Mesothelial cell of epicardium (in vitro differentiated cells): ENCODE results near the gene ARL8A. TPM values are rescaled to one million over a fixed set of nuclear protein-coding genes. Genes with fewer than 3 reads are reported as not detected.
A peak's percentile ranks its signal among the peaks of the same experiment; 100 is the strongest.
"Not testable (repeated sequence)": the region's sequence is repeated elsewhere in the genome, so short reads cannot be mapped to it uniquely, and the experiment has no call there.

Experiments used
- DNase-seq, 2 experiments: peaks; one replicate each; pipeline ENCODE4 v3.0.0; 2021; ENCODE audit warnings: low spot score in 2 of 2; ENCODE audit not compliant: unreplicated experiment in 2 of 2
- H3K27ac Mint-ChIP-seq: 2 replicates; pipeline ENCODE4 v1.8.0; 2021; ENCODE audit warnings: mixed read lengths
- H3K27me3 Mint-ChIP-seq: 2 replicates; pipeline ENCODE4 v1.8.0; 2021; ENCODE audit warnings: low read depth, mixed read lengths
- H3K36me3 Mint-ChIP-seq: 2 replicates; pipeline ENCODE4 v1.8.0; 2021; ENCODE audit warnings: mixed read lengths
- H3K4me1 Mint-ChIP-seq: 2 replicates; pipeline ENCODE4 v1.8.0; 2021; ENCODE audit warnings: mixed read lengths
- H3K4me3 Mint-ChIP-seq: 2 replicates; pipeline ENCODE4 v1.8.0; 2021; ENCODE audit warnings: mild to moderate bottlenecking, moderate library complexity, mixed read lengths
- H3K9me3 Mint-ChIP-seq: 2 replicates; pipeline ENCODE4 v1.8.0; 2021; ENCODE audit warnings: mixed read lengths
- total RNA-seq: library from RNA; stranded (reverse); gene quantifications from 3 replicates; pipeline ENCODE4 v1.2.1, GENCODE V29; 2021
- TF ChIP-seq, protein P1 (sequence below): fragments of 200-600 bp; sonication (generic); IDR thresholded peaks from one replicate; pipeline ENCODE4 v1.5.0; 2021; ENCODE audit warnings: antibody characterized with exemption; ENCODE audit not compliant: unreplicated experiment

Gene ARL8A
- total RNA-seq, 1 donor from 2014 or later, result 79.6 TPM

DNA sequence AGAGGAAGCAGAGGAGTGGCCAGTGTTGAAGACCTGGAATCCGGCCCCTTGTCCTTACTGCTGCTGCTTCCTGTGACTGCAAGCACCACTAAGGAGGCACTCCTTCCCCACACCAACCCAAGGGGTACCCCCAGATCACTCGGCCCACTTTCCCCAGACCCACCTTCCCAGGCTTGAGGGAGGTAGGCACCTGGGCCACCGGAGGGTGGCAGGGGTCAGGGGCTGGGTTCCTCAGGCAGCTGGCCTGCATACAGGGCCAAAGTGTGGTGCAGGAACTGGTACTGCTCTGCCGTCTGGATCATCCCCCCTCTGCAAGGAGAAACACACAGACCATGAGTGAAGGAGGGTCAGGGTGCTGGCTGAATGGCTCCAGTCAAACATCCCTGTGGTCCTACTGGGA is 3.9 kb upstream of the ARL8A start:
- Mint-ChIP-seq H3K9me3 (no peaks in the 10 kb centered on the region), H3K4me3 (no peak overlapping the region), H3K36me3 (no peaks in the 10 kb centered on the region), H3K27me3 (no peaks in the 10 kb centered on the region), H3K27ac (no peak overlapping the region), H3K4me1 (peaks cover 9% of the 10 kb centered on the region)
- TF ChIP-seq, protein P1, sequence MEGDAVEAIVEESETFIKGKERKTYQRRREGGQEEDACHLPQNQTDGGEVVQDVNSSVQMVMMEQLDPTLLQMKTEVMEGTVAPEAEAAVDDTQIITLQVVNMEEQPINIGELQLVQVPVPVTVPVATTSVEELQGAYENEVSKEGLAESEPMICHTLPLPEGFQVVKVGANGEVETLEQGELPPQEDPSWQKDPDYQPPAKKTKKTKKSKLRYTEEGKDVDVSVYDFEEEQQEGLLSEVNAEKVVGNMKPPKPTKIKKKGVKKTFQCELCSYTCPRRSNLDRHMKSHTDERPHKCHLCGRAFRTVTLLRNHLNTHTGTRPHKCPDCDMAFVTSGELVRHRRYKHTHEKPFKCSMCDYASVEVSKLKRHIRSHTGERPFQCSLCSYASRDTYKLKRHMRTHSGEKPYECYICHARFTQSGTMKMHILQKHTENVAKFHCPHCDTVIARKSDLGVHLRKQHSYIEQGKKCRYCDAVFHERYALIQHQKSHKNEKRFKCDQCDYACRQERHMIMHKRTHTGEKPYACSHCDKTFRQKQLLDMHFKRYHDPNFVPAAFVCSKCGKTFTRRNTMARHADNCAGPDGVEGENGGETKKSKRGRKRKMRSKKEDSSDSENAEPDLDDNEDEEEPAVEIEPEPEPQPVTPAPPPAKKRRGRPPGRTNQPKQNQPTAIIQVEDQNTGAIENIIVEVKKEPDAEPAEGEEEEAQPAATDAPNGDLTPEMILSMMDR, result no peak
- no peak for DNase-seq

DNA sequence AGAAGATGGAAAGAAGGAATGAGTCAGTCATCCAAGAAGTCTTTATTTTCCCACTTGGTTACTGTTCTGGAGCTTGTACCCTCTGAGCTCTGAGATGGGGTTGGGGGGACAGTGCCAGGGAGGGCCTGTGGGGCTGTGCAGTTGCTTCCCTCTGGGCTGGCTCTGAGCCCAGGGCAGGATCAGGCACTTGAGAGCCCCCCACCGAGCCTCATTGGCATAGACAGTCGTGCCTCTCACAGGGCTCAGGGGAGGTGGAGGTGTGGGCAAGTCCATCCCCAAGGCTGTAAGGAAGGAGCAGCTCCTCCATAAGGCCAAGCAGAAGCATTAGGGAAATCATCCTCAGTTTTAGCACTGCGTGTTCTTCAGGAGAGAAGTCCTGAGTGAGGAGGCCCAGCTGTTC is 2.5 kb upstream of the ARL8A start:
- Mint-ChIP-seq H3K4me3 (no peak overlapping the region), H3K9me3 (no peaks in the 10 kb centered on the region), H3K27me3 (no peaks in the 10 kb centered on the region), H3K4me1 (peaks cover 19% of the 10 kb centered on the region), H3K27ac (no peak overlapping the region), H3K36me3 (no peaks in the 10 kb centered on the region)
- TF ChIP-seq, protein P1, result no peak
- DNase-seq, result no peak

DNA sequence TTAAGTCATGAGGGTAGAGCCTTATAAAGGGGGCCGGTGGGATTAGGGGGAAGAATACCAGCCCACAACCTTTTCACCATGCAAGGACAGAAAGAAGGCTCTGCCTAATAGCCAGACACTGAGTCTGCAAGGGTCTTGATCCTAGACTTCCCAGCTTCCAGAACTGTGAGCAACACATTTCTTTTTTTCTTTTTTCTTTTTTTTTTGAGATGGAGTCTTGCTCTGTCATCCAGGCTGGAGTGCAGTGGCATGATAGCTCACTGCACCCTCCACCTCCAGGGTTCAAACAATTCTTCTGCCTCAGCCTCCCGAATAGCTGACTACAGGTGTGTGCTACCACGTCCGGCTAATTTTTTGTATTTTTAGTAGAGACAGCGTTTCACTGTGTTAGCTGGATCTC is 1.7 kb upstream of the ARL8A start:
- peaks cover 1% of the 10 kb centered on the region for H3K36me3 Mint-ChIP-seq
- DNase-seq, result no peak
- H3K27me3 Mint-ChIP-seq, result no peaks in the 10 kb centered on the region
- TF ChIP-seq, protein P1, result no peak
- peaks cover 19% of the 10 kb centered on the region for H3K4me1 Mint-ChIP-seq
- no peaks in the 10 kb centered on the region for H3K9me3 Mint-ChIP-seq
- H3K4me3 Mint-ChIP-seq, result peak overlapping the region; percentile 30
- H3K27ac Mint-ChIP-seq, result no peak overlapping the region

DNA sequence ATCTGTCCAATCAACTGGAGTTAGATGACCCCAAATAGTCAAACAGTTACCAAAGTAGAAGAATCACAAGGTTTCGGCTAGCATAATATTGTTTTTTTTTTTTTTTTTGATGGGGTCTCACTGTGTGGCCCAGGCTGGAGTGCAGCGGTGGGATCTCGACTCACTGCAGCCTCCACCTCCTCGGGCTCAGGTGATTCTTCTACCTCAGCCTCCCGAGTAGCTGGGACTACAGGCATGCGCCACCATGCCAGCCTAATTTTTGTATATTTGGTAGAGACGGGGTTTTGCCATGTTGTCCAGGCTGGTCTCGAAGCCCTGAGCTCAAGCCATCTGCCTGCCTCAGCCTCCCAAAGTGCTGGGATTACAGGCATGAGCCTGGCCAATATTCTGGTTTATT is 1.2 kb upstream of the ARL8A start:
- DNase-seq, H3K9me3 Mint-ChIP-seq, H3K27ac Mint-ChIP-seq: not testable (repeated sequence)

DNA sequence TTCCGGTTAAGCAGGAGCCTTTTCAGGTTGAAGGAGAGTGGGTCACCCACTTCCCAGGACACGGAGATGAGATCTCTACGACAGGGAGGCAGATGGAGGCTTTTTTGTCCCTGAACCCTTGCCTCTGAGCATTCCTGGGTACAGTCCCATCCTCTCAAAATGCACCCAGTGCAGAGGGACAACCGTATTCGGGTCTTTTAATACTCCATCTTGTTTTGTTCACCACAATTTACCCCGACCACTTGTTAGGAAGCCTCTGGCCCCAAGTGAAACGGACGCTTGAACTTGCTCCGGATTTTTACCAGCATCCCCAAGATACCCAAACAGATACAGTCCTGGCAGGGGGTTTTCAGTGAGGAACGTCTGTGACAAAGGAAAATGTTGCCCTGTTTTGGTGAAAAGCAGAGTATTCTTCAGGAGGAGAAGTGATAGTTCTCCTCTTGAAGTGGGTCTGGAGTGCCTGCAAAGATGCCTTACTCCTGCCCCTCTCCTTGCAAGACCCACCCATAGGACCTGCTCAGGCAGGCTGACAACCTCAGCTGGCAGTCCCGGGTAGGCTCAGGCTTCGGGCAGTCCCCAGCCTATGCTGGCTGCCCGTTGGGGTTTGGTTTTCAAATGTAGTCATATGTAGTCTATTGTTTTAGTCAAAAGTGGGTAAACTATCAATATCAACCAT is 669 bp upstream of the ARL8A start:
- TF ChIP-seq, protein P1, result no peak
- Mint-ChIP-seq H3K4me1 (peaks cover 19% of the 10 kb centered on the region), H3K9me3 (no peaks in the 10 kb centered on the region), H3K36me3 (peaks cover 1% of the 10 kb centered on the region), H3K27ac (peak overlapping the region; percentile 83), H3K27me3 (no peaks in the 10 kb centered on the region), H3K4me3 (peak overlapping the region; percentile 76)
- no peak for DNase-seq

More for the DNA sequence above, 1.2 kb upstream of the ARL8A start:
- not testable (repeated sequence) for H3K36me3 Mint-ChIP-seq, H3K27me3 Mint-ChIP-seq
- H3K4me1 Mint-ChIP-seq, result peaks cover 19% of the 10 kb centered on the region
- H3K4me3 Mint-ChIP-seq, result peak overlapping the region; percentile 76

DNA sequence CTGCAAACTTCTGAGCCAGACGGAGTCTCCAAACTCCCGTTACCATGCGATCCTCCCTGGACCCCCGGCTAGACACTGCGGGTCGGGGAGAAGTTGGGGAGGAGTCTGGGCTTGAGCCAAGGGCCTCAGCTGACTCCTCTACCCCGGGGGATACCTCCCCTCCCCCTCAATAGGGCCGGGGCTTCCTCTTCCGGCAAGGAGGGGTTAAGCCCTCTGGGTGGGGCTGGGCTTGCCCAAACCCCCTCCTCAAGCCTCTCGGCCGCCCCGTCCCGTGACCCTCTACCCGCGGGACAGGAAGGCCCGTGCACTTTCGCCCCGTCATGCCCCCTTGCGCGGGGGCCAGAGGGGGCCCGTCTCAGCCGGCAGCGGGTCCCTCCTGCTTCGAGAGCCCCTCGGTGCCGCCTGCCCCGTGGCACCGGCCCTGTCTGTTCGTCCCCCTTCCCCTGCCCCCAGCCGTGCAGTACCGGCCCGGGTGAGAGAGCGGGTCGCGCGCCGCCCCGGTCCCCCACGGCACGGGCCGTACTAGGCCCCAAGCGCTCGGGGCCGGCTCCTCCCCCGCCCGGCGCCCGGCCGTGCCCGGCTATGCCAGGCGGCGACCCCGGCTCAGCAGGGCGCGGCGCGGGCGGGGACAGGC is 652 bp downstream of the ARL8A start:
- no peak for DNase-seq
- Mint-ChIP-seq H3K36me3 (peaks cover 1% of the 10 kb centered on the region), H3K9me3 (no peaks in the 10 kb centered on the region), H3K4me1 (peaks cover 19% of the 10 kb centered on the region), H3K4me3 (peak overlapping the region; percentile 86), H3K27me3 (no peaks in the 10 kb centered on the region), H3K27ac (peak overlapping the region; percentile 98)
- TF ChIP-seq, protein P1, result no peak
